Liver (tissue), 9 donors: ENCODE results near the gene PLCXD3. TPM values are rescaled to one million over a fixed set of nuclear protein-coding genes. Genes with fewer than 3 reads are reported as not detected.

ENCODE experiments used
- DNase-seq: peaks from one replicate; pipeline ENCODE4 v3.0.0-alpha.2; 2017; ENCODE audit warnings: low spot score
- H3K27ac ChIP-seq, 2 donors: one replicate each; pipeline ENCODE4 v1.7.0; 2013; ENCODE audit warnings: inconsistent platforms in 2 of 2, low read length in 2 of 2, control low read depth in 1 of 2, low read depth in 1 of 2, mild to moderate bottlenecking in 1 of 2
- H3K27me3 ChIP-seq, 4 donors: one replicate each; pipeline versions ENCODE4 v1.6.1 to v1.7.0; 2013; ENCODE audit warnings: low read length in 3 of 4, inconsistent platforms in 1 of 4, mild to moderate bottlenecking in 1 of 4, moderate library complexity in 1 of 4; ENCODE audit not compliant: control insufficient read depth in 4 of 4, insufficient read depth in 4 of 4
- H3K36me3 ChIP-seq, 4 donors: one replicate each; pipeline versions ENCODE4 v1.6.1 to v1.7.0; 2013; ENCODE audit warnings: low read length in 3 of 4, mild to moderate bottlenecking in 3 of 4, low read depth in 1 of 4, moderate library complexity in 1 of 4; ENCODE audit not compliant: control insufficient read depth in 4 of 4, insufficient read depth in 3 of 4
- H3K4me1 ChIP-seq, 4 donors: one replicate each; pipeline versions ENCODE4 v1.6.1 to v1.7.0; 2013; ENCODE audit warnings: low read length in 3 of 4, mild to moderate bottlenecking in 3 of 4, moderate library complexity in 1 of 4; ENCODE audit not compliant: control insufficient read depth in 4 of 4, insufficient read depth in 4 of 4
- H3K4me3 ChIP-seq, 3 donors: one replicate each; pipeline versions ENCODE4 v1.6.1 to v1.7.0; 2013; ENCODE audit warnings: low read length in 3 of 3, control low read depth in 1 of 3, low read depth in 1 of 3, mild to moderate bottlenecking in 1 of 3
- H3K9ac ChIP-seq, 2 donors: one replicate each; pipeline ENCODE4 v1.7.0; 2013; ENCODE audit warnings: low read length in 2 of 2, mild to moderate bottlenecking in 2 of 2, moderate library complexity in 2 of 2, control low read depth in 1 of 2, low read depth in 1 of 2
- H3K9me3 ChIP-seq, 4 donors: one replicate each; pipeline versions ENCODE4 v1.6.1 to v1.7.0; 2013; ENCODE audit warnings: low read length in 3 of 4; ENCODE audit not compliant: control insufficient read depth in 4 of 4
- EGR1 ChIP-seq, 2 donors: IDR thresholded peaks; 2 replicates each; pipeline ENCODE4 v1.6.1; 2016 to 2018; ENCODE audit warnings: antibody characterized with exemption in 2 of 2, low read depth in 2 of 2
- FOXA1 ChIP-seq: IDR thresholded peaks from 2 replicates; pipeline ENCODE4 v1.6.1; 2016; ENCODE audit warnings: antibody characterized with exemption
- HNF4A ChIP-seq, 2 donors: conservative IDR thresholded peaks; 2 replicates each; pipeline ENCODE4 v1.6.1; 2016; ENCODE audit warnings: antibody characterized with exemption in 2 of 2, mild to moderate bottlenecking in 2 of 2
- JUND ChIP-seq, 2 donors: IDR thresholded peaks; 2 replicates each; pipeline ENCODE4 v1.6.1; 2016; ENCODE audit warnings: antibody characterized with exemption in 2 of 2
- MAX ChIP-seq: IDR thresholded peaks from 2 replicates; pipeline ENCODE4 v1.6.1; 2016; ENCODE audit warnings: antibody characterized with exemption
- NR2F2 ChIP-seq: IDR thresholded peaks from 2 replicates; pipeline ENCODE4 v1.6.1; 2016; ENCODE audit warnings: antibody characterized with exemption
- RAD21 ChIP-seq, 2 donors: IDR thresholded peaks; 2 replicates each; pipeline ENCODE4 v1.6.1; 2016; ENCODE audit warnings: antibody characterized with exemption in 2 of 2, mild to moderate bottlenecking in 2 of 2
- REST ChIP-seq: IDR thresholded peaks from 2 replicates; pipeline ENCODE4 v1.6.1; 2016; ENCODE audit warnings: antibody characterized with exemption, mild to moderate bottlenecking
- TAF1 ChIP-seq: conservative IDR thresholded peaks from 2 replicates; pipeline ENCODE4 v1.6.1; 2016; ENCODE audit warnings: antibody characterized with exemption, mild to moderate bottlenecking
- YY1 ChIP-seq: IDR thresholded peaks from 2 replicates; pipeline ENCODE4 v1.6.1; 2016; ENCODE audit warnings: antibody characterized with exemption, mild to moderate bottlenecking
- WGBS: extraction: QIAGEN DNeasy Blood & Tissue Kit; methylation state at CpG from one replicate; pipeline ENCODE4 v1.1.7; 2013; 5-methylcytosine and 5-hydroxymethylcytosine counted together
- polyA plus RNA-seq, 2 donors: library from polyadenylated mRNA; stranded (reverse) in 1 of 2; unstranded in 1 of 2; fragments of 200-250 nt in 1 of 2; fragments of >200 nt in 1 of 2; fragmentation: Nextera tagmentation in 1 of 2; extraction: Ambion mirVana in 1 of 2; gene quantifications; one replicate each; pipeline versions ENCODE4 v1.2.1 to v1.2.3, GENCODE V29; 2013 to 2015
- total RNA-seq, 2 donors: library from RNA; depleted of rRNA; stranded (reverse); fragments of >200 nt; gene quantifications; one replicate each; pipeline ENCODE4 v1.2.3, GENCODE V29; 2014
- TF ChIP-seq, protein P1 (sequence below): IDR thresholded peaks from 2 replicates; pipeline ENCODE4 v1.6.1; 2016; ENCODE audit warnings: antibody characterized with exemption
- TF ChIP-seq, protein P2 (sequence below): IDR thresholded peaks from 2 replicates; pipeline ENCODE4 v1.6.1; 2016; ENCODE audit warnings: antibody characterized with exemption
- TF ChIP-seq, protein P3 (sequence below): fragments of 150-350 bp; IDR thresholded peaks from 2 replicates; pipeline ENCODE4 v1.5.1; 2017; ENCODE audit warnings: improper control_type of control experiment, low read depth, low read length; ENCODE audit not compliant: missing input control
- donor health status: healthy.
- donor health status: healthy.
- donor health status: healthy.
- donor health status: healthy.
- donor health status: healthy.

The PLCXD3 gene
- total and polyA plus RNA-seq, 4 donors = 0.05 to 2.4 (median 0.58) TPM

- peak; percentile 27 to 52 for TF ChIP-seq RAD21 (IDR thresholded peaks at IDR 0.05)
- TF ChIP-seq TAF1 = no peak
- Histone ChIP-seq H3K4me1 (no peaks in the 10 kb centered on the region), H3K9ac (no peak overlapping the region), H3K27ac (no peak overlapping the region), H3K27me3 (no peaks in the 10 kb centered on the region), H3K4me3 (no peak overlapping the region), H3K36me3 (no peaks in the 10 kb centered on the region), H3K9me3 (no peaks in the 10 kb centered on the region)
- no peak for DNase-seq
- 64% methylated on average over 2 of the region's 2 CpGs for WGBS
Observed at GRCh38 chr5:41338136-41338675, 172.2 kb downstream of the PLCXD3 start.

DNA sequence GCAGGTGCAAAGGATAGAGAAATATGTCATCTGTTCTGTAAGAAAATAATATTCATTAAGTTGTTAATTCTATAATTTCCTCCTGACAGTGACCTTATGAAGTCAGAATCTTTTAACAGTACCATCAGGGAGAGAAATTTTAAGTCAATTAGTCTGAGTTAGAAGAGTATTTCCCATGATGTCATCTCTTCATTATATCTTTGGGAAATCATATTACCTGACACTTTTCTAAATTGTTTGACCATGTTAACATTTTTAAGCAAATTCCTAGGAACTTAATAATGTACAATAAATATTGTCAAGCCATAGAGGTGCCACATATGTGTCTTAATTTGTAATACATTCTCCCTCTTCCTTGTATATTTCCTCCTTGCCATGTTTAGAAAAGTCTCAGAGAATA is 172.7 kb downstream of the PLCXD3 start:
- DNase-seq = no peak
- Histone ChIP-seq H3K4me3 (no peak overlapping the region), H3K36me3 (no peaks in the 10 kb centered on the region), H3K9ac (no peak overlapping the region), H3K27me3 (no peaks in the 10 kb centered on the region), H3K4me1 (no peaks in the 10 kb centered on the region), H3K9me3 (no peaks in the 10 kb centered on the region), H3K27ac (no peak overlapping the region)
- TF ChIP-seq JUND (IDR thresholded peaks at IDR 0.05) (no peak), MAX (no peak)

DNA sequence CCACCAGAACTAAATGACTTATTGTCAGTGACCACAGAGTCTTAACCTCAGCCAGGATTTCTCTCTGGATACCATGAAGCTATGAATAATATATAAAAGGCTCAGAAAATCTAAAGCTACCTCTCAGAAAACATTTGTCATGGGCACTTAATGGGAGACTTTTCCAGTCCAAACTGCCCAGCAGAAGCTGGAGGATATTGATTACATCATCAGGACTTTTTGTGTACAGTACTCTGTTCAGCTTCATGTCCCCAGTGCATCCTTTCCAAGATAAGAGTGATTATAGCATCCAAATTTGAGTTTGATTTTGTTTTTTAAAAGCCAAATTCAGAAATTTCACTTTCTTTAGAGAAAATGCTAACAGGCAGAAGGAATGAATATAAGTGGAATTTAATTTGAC is 173.2 kb downstream of the PLCXD3 start:
- no peak overlapping the region for H3K9ac ChIP-seq
- no peaks in the 10 kb centered on the region for H3K4me1 ChIP-seq
- no peak overlapping the region for H3K27ac ChIP-seq
- no peak overlapping the region for H3K4me3 ChIP-seq
- no peaks in the 10 kb centered on the region for H3K36me3 ChIP-seq
- DNase-seq = no peak
- TF ChIP-seq, protein P1, sequence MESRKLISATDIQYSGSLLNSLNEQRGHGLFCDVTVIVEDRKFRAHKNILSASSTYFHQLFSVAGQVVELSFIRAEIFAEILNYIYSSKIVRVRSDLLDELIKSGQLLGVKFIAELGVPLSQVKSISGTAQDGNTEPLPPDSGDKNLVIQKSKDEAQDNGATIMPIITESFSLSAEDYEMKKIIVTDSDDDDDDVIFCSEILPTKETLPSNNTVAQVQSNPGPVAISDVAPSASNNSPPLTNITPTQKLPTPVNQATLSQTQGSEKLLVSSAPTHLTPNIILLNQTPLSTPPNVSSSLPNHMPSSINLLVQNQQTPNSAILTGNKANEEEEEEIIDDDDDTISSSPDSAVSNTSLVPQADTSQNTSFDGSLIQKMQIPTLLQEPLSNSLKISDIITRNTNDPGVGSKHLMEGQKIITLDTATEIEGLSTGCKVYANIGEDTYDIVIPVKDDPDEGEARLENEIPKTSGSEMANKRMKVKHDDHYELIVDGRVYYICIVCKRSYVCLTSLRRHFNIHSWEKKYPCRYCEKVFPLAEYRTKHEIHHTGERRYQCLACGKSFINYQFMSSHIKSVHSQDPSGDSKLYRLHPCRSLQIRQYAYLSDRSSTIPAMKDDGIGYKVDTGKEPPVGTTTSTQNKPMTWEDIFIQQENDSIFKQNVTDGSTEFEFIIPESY = no peak
- TF ChIP-seq FOXA1 (no peak), TAF1 (no peak), YY1 (no peak), EGR1 (IDR thresholded peaks at IDR 0.05; ENCODE audit: low read depth in 2 of 2) (no peak), HNF4A (conservative IDR thresholded peaks at IDR 0.05) (no peak), MAX (no peak), REST (no peak), RAD21 (IDR thresholded peaks at IDR 0.05) (no peak), NR2F2 (no peak)
- TF ChIP-seq, protein P2, sequence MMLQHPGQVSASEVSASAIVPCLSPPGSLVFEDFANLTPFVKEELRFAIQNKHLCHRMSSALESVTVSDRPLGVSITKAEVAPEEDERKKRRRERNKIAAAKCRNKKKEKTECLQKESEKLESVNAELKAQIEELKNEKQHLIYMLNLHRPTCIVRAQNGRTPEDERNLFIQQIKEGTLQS = no peak
- TF ChIP-seq, protein P3, sequence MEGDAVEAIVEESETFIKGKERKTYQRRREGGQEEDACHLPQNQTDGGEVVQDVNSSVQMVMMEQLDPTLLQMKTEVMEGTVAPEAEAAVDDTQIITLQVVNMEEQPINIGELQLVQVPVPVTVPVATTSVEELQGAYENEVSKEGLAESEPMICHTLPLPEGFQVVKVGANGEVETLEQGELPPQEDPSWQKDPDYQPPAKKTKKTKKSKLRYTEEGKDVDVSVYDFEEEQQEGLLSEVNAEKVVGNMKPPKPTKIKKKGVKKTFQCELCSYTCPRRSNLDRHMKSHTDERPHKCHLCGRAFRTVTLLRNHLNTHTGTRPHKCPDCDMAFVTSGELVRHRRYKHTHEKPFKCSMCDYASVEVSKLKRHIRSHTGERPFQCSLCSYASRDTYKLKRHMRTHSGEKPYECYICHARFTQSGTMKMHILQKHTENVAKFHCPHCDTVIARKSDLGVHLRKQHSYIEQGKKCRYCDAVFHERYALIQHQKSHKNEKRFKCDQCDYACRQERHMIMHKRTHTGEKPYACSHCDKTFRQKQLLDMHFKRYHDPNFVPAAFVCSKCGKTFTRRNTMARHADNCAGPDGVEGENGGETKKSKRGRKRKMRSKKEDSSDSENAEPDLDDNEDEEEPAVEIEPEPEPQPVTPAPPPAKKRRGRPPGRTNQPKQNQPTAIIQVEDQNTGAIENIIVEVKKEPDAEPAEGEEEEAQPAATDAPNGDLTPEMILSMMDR = no peak
- no peaks in the 10 kb centered on the region for H3K27me3 ChIP-seq
- H3K9me3 ChIP-seq = no peaks in the 10 kb centered on the region
